HG02852 (cell line): ENCODE data around the gene TENM3.

ENCODE experiments used
- ATAC-seq: cut with Tn5 transposase; IDR thresholded peaks from one replicate; pipeline ENCODE4 v1.9.1; 2021; ENCODE audit warnings: mild to moderate bottlenecking, moderate library complexity; ENCODE audit not compliant: unreplicated experiment

TENM3 gene

DNA sequence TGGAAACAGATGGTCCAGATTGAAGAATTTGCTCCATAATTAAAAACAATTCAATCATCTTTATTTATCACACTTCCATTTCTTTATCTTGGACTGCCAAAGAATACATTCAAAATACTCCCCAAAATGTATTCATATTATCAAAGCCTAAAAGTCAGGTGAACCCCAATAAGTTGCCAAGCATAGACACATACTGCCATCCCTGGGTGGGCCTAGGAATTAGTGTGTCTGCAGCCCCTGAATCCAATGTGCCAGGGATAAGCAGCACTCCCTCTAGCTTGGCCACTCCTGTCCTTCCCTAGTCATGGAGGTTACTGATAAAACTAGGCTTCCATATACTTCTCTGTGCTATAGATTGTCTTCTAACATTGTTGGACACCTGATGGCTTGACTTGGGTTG is 199.9 kb downstream of the TENM3 start:
- no peak for ATAC-seq

DNA sequence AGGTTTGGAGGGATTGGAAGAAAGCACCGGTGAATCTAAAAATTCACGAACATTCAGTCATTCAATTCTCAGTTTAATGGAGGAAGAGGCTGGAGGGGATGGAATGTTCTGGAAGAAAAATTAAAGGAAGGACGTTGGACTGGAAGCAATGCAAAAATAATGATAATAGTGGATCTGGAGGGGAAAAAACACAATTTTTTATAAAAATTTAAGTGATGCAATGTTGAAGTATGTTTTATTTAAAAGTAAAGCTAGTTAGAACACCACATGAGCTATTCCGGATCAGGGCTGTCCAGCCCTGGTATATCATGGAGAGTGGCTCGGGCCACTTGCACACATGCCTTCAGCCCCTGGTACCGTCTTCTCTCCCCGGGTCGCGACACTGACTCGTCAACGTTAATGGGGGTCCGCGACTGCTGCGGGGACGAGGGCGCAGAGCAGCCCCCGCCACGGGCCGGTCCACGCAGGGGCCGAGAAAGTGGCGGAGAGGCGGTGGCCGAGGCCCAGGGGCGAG is 204.6 kb downstream of the TENM3 start:
- ATAC-seq: no peak

DNA sequence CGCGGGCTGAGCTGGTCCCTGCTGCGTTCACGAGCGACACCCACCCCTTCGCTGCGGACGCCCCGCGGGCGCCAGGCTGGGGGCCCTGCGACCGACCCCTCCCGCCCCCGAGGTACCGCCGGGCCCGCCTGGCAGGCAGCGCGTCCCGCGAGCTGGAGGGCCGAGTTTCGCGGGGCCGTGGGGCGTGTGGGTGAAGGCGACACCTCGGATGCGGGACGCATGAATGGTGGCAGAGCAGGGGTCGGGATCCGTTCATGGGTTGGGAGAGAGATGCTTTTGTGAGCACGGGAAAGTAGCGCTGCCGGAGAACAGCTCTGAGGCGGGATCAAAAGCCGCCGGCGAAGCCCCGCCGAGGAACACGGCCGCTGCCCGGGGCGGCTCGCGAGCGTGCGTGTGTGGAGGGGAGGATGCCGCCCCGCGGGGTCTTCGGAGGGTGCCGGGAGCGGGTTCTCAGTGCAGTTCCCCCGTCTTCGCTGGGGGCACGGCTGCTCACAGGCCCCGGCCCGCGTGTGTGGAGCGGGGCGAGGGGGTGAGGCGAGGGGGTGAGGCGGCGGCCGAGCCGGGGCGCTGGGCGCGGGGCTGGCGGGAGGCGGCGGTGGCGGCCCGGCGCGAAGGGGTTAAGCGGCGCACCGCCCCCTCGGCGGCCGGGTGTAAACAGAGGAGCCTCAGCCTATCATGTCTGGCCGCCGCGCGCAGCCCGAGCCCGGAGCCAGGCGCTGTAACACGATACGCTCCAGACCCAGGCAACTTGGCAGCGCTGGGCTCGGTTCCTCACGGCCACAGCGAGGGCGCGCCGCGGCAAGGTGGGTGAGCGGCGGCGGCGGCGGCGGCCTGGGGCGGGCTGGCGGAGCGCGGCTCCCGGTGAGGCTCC is 205.3 kb downstream of the TENM3 start:
- peak; percentile 89 for ATAC-seq

DNA sequence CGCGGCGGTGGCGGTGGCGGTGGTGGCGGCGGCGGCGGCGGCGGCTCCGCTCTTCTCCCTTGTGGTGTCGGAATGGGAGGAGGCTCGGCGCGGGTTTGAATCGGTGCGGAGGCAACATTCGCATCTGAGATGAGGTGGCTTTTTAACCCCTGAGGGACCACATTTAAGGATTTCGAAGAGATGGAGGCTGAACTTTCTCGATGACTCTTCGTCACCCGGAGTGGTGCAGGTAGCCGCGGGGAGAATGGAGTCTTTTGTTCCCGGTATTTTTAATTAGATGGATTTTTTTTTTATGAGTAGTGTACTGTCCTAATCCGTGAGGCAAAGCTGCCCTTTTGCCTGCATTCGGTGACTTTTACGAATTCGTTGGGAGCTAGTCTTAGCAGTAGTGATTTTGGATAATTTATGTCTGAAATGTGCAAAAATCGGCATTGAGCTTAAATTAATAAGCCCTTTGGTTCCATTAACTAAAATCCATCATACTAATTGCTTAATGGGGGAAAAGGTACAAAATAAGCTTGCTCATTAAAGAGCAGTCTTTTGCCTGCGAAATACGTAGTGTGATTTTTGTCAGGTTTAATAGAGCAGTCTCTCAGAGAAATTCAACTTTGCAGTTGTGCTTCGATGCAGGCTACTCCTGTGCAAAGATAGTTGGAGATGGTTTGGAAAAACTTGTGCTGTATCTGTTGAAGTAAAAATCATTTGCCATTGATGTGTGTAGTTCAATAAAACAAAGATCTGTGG is 206.2 kb downstream of the TENM3 start:
- peak; percentile 1 for ATAC-seq

DNA sequence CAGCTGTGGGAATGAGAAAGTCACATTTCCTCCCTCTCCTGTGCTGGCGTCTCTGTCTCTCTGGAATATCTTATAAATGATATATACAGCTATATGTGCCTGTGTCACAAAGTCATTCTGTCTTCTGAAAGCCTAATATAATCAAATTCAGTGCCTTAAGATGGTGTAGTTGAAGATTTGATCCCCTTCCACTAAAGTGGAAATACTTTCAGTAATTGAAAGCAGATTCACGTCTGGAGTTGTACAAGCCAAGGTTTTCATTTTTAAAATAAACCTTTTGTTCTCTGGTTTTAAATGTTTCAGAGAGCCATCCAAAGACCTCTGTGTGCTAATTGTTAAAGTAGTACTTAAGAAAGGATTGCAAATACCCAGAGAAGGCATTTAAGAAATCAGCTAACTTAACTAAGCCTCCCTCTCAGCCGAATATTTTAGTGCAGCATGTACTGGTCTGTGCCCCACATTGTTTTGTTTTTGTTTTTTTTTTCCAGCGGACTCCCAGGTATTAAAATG is 206.8 kb downstream of the TENM3 start:
- ATAC-seq: no peak

DNA sequence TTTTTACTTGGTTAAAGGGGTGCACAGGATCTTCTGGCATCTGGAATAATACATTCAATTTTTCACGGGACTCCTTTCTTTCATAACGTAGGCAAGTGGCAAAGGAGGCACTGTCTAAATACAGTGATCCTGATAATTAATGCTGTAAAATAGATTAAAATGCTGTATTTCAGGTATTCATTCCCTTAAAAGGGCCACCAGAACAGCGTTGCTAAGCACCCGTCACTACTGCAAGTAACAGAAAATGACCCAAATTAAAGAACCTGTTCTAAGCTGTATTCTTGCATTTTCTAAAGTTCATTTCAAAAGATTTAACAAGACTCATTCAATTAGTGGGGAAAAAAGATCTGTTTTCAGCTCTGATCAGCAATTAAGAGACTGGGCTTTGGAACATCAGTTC is 208.2 kb downstream of the TENM3 start:
- ATAC-seq: no peak

DNA sequence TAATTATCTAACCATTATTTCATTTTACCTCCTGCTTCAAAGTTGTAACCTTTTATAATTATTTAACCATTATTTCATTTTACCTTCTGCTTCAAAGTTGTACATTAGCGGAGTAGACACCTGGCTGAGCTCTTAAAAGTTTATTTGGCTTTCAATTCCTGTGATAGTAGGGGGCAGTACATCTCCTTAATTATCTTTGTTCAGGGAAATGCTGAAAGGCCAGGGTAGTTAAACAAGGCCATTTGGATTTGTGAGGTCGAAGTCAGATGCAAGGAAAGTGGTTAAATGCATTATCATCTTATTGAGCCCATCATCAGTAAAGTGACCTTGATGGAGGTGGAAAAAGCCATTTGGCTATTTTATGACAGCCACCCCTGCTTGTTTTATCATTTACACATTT is 210.6 kb downstream of the TENM3 start:
- no peak for ATAC-seq

DNA sequence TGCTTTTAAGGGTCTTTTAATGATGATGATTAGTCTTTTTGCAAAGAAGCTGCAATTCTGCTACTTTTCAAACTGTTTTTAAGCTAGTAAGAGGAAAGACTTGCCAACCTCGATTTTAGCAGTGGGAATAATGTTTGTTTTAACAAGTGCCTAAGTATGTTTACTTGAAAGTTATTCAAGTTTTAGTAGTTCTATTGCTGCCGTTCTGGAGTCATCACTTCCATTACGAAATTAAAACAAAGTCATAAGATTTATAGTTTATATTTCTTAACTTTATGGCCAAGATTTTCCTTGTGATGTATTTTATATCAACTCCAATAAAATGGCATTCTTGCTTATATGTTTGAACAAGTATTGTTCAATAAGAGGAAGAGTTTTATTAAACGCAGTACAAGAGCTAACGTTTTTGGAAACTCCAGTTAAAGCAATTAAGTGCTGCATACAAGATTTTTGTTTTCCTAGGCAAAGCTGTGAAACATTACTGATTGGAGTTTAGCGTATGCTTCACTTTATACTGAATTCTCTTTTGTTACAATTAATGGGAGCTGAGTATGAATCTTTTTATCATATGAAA is 211.3 kb downstream of the TENM3 start:
- no peak for ATAC-seq

DNA sequence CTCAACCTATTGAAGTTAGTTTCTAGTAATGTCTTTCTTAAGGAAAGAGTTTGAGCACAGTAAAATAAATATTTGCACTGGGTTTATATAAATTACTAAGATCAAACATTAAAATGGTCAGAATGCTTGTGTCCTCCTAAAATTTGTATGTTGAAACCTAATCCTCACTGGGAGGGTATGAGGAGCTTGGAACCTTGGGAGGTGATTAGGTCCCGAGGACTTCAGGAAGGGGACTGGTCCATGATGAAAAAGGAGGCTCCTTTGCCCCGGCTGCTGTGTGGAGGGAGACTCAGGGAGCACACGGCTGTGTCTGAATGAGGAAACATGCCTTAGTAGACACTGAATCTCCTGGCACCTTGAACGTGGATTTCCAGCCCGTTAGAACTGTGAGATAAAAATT is 221.9 kb downstream of the TENM3 start:
- ATAC-seq: no peak

DNA sequence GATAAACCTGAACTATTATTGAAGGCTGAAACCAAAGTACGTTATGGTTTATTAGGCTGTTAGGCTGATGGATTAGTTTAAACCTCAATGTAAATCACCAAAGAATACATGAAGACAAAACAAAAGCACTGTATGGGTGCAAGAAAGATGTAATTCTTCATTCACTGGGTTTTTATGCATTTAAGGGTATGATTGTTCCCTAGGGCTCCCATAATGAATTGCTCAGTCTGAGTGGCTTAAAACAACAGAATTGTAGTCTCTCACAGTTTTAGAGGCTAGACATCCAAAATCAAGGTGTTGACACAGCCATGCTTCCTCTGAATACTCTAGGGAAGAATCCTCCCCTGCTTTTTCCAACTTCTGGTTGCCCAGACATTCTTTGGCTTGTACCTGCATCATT is 222.8 kb downstream of the TENM3 start:
- no peak for ATAC-seq

DNA sequence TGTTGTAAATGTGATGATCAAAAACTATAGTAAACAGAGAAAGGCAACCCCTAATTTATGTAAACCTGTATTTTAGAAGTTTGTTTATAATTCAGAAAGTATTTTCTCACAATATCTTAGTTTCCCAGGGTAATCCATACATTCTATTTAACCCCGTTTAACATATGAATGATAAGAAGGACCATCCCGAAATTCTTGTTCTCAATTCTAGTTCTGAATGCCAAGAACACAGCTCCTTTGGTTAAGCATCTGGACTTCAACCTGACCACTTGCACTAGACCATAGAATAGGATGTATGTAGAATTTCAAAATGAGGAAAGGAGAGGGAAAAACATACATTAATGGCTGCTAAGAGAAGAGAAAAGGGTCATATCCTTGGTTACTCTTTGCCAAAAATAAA is 227.0 kb downstream of the TENM3 start:
- no peak for ATAC-seq

DNA sequence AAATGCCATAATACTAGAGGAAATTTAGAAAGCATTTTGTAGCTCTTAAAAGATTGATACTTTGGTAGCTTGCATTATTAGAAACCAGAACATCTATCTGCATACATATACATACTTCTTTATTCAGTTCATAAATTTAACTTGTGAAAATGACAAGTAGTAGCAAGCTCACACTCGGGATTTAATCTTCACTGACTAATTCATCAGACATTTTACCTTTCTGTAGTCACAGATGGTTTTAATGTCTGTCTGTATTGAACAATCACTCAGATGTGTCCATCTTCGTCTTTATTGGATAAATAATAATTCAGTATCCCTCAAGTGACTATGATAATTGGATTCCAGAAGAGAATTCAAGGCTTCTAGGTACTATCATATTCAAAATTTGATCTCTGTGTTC is 232.3 kb downstream of the TENM3 start:
- ATAC-seq: no peak

DNA sequence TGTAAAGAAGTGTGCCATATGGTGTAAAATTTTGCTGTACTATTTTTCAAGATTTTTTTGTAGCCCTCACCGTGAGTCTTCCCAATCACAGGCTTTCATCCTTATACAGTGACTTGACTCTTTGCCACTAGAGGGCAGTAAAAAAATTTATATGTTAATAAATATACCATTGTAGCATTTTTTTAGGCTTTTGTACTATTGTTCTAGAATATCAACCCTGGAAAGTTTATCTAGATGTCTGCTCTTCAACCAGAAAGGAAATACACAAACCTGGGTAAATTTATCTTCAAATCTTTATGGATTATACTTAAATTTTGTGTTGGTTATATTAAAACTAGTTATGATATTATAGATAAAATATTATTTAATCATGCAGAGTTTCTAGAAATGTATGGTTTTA is 235.3 kb downstream of the TENM3 start:
- ATAC-seq: peak; percentile 75

DNA sequence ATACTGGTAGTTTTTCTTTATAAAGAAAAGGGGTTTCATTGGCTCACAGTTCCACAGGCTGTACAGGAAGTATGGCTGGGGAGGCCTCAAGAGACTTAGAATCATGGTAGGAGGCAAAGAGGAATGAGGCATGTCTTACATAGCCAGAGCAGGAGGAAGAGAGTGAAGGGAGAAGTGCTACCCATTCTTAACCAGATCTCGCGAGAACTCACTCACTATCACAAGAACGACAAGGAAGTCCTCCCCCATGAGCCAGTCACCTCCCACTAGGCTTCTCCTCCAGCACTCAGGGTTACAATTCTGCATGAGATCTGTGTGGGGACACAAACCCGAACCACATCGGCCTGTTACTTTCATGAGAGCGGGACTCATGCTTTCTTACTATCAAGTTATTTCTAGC is 240.5 kb downstream of the TENM3 start:
- ATAC-seq: no peak

DNA sequence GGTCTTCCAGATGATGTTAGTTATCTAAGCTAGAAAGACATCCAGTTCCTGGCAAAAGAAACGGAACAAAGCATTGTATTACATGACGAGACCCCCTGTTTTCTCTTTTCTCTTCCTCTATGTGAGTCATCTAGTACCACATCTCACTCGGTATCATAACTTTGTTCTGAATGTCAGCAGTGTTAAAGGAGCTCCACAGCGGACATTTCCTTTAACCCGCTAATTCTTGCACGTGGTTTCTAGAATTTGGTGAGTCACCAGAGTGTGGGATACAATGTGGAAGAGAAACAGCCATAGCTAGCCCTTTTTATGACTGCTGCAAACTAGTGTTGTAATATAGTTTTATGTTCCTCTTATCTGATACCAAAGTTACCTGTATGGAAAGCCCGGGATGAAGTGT is 243.7 kb downstream of the TENM3 start:
- no peak for ATAC-seq

DNA sequence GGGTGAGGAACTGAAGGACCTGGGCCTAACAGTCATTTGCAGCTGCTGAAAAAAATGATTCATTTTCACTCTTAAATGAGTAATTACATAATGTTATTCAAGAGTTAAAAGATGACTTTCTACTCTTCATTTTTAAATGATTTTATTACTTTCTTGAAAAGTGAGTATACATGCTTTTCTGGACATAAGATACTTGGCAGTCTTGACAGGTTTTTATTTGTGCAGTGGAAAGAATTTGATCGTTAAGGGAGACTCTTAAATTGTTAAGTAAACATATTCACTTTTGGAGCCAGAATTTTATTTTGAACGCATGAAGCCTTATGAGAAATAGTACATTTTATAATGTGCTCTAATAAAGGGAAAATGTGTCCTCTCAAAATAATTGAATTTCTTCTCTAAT is 245.7 kb downstream of the TENM3 start:
- ATAC-seq: no peak

DNA sequence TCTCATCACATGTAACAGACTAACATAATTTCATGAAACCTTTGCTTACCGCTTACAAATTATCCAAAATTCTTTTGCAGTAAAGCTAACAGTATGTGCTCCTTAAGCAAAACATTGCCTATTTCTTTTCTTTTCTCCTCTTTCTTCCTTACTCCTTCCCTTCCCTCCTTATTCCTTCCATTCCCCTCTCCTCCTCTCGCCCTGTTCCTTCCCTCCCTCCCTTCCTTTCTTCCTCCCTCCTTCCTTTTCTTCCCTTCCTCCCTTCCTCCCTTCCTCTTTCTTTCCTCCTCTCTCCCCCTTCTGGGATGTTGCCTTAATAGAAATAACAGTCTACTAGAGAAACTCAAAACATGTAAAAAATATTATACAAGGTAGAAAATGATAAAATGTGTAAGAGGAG is 246.4 kb downstream of the TENM3 start:
- no peak for ATAC-seq

DNA sequence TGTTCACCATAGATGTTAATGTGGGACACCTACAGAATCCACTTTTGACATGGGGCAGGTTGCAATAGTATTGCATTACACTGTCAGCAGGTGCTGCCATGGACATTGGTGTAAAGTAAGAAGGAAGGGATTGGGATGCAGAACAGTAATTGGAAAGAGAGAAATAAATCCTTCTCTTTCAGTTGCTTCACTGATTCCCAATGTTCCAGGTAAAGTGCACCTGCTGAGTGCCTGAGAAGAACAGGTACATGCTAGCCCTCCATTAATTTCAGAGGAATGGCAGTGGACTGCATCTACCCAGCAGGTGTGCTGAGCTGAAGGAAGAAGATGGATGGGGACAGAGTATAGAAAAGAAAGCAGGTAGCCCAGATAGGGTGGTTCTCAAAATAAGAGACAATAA is 248.5 kb downstream of the TENM3 start:
- no peak for ATAC-seq

DNA sequence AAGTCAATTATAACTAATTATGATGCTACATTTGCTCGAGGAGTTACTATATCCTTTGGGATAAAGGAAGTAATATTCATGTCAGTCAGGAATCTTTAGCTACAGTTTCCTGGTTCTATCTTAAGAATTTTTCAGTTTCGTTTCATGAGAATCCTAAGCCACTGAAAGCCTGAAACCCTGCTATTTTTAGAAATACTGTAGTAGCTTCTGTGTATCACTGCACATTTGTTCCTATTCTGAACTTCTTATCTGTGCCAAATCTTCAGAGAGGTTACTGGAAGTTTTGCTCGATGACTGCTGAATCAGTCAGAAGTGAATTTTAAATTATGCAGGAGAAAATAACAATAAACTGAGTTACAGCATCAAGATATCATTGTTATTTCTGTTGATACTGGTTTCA is 249.2 kb downstream of the TENM3 start:
- ATAC-seq: peak; percentile 74

DNA sequence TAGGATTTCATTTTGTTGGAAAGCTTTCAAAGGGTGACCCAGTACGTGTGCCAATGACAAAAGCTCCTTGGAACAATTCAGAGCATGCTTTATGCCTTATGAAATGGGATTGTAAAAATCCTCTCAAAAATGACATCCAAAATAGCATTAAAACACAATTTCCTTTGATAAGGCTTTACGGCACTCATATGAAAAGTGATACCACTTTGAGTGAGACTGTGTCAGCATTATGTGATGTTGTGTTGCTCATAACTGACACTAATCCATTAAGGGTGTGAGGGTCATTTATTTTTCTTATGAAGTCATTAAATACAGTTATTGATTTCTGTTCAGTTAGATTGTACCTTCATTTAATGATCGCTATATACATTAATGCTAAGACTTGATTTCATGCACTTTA is 250.2 kb downstream of the TENM3 start:
- no peak for ATAC-seq

DNA sequence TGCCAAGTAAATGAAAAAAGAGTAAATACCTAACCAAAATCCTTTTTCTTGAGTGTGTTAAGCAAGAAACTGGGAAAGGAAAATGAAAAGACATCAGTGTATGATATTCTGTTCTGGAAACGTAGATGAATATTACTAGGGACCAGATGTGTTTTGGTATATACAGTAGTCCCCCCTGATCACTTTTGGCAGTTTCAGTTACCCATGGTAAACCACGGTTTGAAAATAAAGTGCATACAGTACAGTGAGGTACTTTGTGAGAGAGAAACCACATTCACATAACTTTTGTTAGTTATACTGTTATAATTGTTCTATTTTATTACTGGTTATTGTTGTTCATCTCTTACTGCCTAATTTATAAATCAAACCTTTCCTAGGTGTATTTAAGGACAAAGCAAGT is 250.9 kb downstream of the TENM3 start:
- ATAC-seq: peak; percentile 59

DNA sequence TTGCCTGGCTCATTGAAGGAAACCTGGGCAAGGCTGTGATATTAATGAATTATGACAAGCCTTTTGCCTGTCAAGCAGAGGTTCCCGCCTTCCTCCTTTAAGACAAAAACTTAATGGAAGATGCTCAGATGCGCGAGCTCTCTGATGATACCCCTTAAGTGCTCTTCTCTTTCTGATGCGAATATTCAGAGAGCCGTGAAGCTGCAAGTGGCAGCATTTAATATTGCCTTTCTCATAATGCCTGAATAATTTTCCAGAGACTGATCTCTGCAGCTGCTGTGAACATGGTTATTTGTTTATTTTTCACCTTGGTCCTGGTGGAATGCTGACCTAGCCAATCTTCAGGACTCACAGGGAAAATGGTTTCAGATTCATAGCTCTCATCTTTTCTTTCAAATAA is 251.8 kb downstream of the TENM3 start:
- ATAC-seq: no peak
